Ovary (tissue), 10 donors: ENCODE data around the gene CYP19A1. TPM values are rescaled to one million over a fixed set of nuclear protein-coding genes. Genes with fewer than 3 reads are reported as not detected.

ENCODE experiments used
- DNase-seq, 5 donors: peaks; one replicate each; pipeline ENCODE4 v3.0.0-alpha.2; 2019 to 2020
- H3K27ac ChIP-seq, 2 donors: fragments of 200-600 bp; one replicate each; pipeline versions ENCODE4 v1.5.1 to v1.8.0; 2019 to 2022
- H3K27me3 ChIP-seq: fragments of 200-600 bp; one replicate; pipeline ENCODE4 v1.8.0; 2022
- H3K36me3 ChIP-seq: fragments of 200-600 bp; sonication (generic); one replicate; pipeline ENCODE4 v1.5.1; 2019
- H3K4me1 ChIP-seq: one replicate; pipeline ENCODE4 v1.8.1; 2013; ENCODE audit warnings: mild to moderate bottlenecking, moderate library complexity; ENCODE audit not compliant: insufficient read depth
- H3K4me3 ChIP-seq: fragments of 200-600 bp; sonication (generic); one replicate; pipeline ENCODE4 v1.5.1; 2017
- H3K9me3 ChIP-seq, 2 donors: fragments of 200-600 bp in 1 of 2; sonication (generic) in 1 of 2; one replicate each; pipeline versions ENCODE4 v1.5.1 to v1.8.1; 2013 to 2019; ENCODE audit warnings: mild to moderate bottlenecking in 1 of 2, moderate library complexity in 1 of 2
- CTCF ChIP-seq, 3 donors: fragments of 450-650 bp in 2 of 3; fragments of 200-600 bp in 1 of 3; IDR thresholded peaks; one replicate each; pipeline versions ENCODE4 v1.5.1 to v1.8.0; 2016 to 2022; ENCODE audit warnings: antibody characterized with exemption in 3 of 3, mild to moderate bottlenecking in 1 of 3
- EP300 ChIP-seq: sonication (generic); formaldehyde crosslinking; IDR thresholded peaks from one replicate; pipeline ENCODE4 v1.6.1; 2017; ENCODE audit warnings: antibody characterized with exemption
- POLR2A ChIP-seq: fragments of 450-650 bp; IDR thresholded peaks from one replicate; pipeline ENCODE4 v1.6.1; 2017; ENCODE audit warnings: antibody characterized with exemption, mild to moderate bottlenecking, moderate library complexity
- WGBS, 3 donors: extraction: QIAGEN DNeasy Blood & Tissue Kit in 1 of 3; methylation state at CpG; one replicate each; pipeline versions ENCODE4 v1.1.5 to v1.1.7; 2013 to 2017; 5-methylcytosine and 5-hydroxymethylcytosine counted together
- intact Hi-C, 4 donors: fragments of 100-400 bp; cut with DNase I; formaldehyde crosslinking; loops; one replicate each; pipeline versions ENCODE4 v1.11.0 to v1.15.1; 2022 to 2023
- long read RNA-seq, 3 donors: library from polyadenylated mRNA in 2 of 3; unstranded in 2 of 3; transcript quantifications; one replicate each; pipeline ENCODE4 v2.0.0 and lab custom pipeline, GENCODE V29; 2021 to 2026
- polyA plus RNA-seq, 2 donors: library from polyadenylated mRNA; stranded (reverse); fragments of 200-250 nt in 1 of 2; fragments of 350-450 nt in 1 of 2; fragmentation: Illumina TruSeq in 1 of 2; extraction: RNeasy Lipid Tissue Mini Kit (QIAGEN cat#74804) in 1 of 2; gene quantifications; one replicate each; pipeline ENCODE4 v1.2.3, GENCODE V29; 2013 to 2014
- total RNA-seq, 7 donors: library from RNA; depleted of rRNA in 2 of 7; stranded (reverse); fragments of >200 nt in 2 of 7; fragmentation: NEBNext Ultra II Directional in 3 of 7; extraction: Animal tissue kit (Norgen Biotek cat#: 25700) in 3 of 7; gene quantifications; one replicate each; pipeline versions ENCODE4 v1.1.0 to v1.2.4, GENCODE V29; 2016 to 2023
- donor health status: DM: no; HTN: no; CAD: no; lungs with moderate emphysema.
- donor health status: DM: no; HTN: no; CAD: no.
- donor health status: Bipolar disorder and iron deficiency.
- donor health status: DM: yes; HTN: yes; CAD: no.
- donor health status: DM: no; HTN: no; CAD: no.
- donor health status: DM: yes; HTN: yes; CAD: no.

The CYP19A1 gene
- total RNA-seq (100 to 1,000 TPM in 1 of 7 donors, 10 to 100 TPM in 1, 1 to 10 TPM in 3, under 1 TPM in 2; 0.81 to 126 (median 1.3) TPM), polyA plus RNA-seq (1,000 to 10,000 TPM in 1 of 2 donors, 1 to 10 TPM in 1; 1.4 to 1,570 TPM)
- long read RNA-seq, donor 1 = 0 reads
- long read RNA-seq, donor 2, partial matches to known transcripts = 0 of 2 reads
- long read RNA-seq, donor 2, other reads (novel, unspliced or antisense) = 0 of 2 reads
- long read RNA-seq, donor 3 = 0 reads

DNA sequence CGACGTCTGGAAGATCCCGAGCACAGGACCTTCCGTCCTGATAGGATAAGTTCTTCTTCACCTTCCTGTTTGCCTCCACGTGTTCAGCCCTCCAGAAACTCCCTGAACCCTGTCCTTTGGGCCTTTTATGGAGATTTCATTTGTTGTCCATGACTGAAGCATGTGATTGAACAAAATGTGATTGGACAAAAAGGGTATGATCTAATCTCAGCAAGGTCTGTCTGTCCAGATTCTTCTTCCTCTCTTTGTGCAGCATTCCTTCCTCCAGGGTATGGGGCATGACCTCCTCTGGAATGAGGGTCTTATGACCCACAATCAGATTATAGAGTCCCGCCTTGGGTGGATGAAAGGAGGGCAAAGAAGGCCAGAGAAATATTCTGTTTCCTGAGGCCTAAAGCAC is at the start of gene CYP19A1:
Gene CYP19A1, minus strand, starts transcription at position 101 of the 400 bp plus-strand sequence. CDS start 95,684 bp downstream, outside the sequence.
- 93 to 95% (median 94%) methylated on average over 6 of the region's 6 CpGs for WGBS, 3 donors
- no peak within 1 kb of the TSS for H3K27ac ChIP-seq

GRCh38 chr15:51387699-51388041 is 49.3 kb upstream of the CYP19A1 start:
- intact Hi-C loops = loop anchor here in 1 of 4 donors (10.0 kb wide), 2 partner anchors 103 to 223 kb away; no protein-coding TSS in a partner anchor
- 92 to 97% (median 92%) methylated on average over 3 of the region's 3 CpGs for WGBS, 3 donors

More for the DNA sequence above, at the start of gene CYP19A1:
- Histone ChIP-seq H3K27me3 (no peaks in the 10 kb centered on the region), H3K9me3 (no peaks in the 10 kb centered on the region), H3K4me1 (peaks cover 3% of the 10 kb centered on the region), H3K4me3 (no peak within 1 kb of the TSS), H3K36me3 (no peaks in the 10 kb centered on the region)
- DNase-seq = no peak
- TF ChIP-seq POLR2A (no peak), EP300 (no peak)
- intact Hi-C loops = no loop called here

DNA sequence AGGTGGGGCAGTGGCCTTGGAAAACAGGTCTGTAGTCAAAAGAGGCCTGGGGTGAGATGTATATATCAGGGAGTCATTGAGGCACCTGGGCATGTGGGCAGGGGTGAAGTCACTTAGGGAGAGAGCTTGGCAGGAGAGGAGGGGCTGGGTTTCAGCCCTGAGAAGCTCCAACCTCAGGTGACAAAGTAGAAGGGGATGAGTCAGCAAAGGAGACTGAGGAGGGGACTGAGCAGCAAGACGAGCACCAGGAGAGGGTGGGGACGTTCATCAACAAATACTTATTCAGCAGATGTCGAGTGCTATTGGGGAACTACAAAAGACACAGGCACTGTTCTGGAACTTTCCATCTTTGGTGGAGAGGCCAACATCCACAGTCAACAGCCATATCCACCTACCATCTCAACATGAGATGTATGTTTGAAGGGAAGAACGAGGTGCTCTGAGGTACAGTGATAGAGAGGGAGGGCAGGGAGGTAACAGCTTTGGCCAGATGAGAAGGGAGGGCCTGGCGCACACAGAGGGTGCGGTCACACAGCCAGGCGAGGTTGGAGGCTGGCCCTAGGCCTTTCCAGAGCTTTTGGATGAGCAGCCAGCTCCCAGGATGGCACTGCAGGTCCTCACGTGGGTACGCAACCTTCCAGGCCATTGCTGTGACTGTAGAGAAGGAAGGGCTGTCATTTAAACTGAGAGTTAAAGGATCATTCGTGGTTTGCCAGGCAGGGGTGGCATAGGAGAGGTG is 48.7 kb upstream of the CYP19A1 start:
- H3K4me1 ChIP-seq = peaks cover 6% of the 10 kb centered on the region
- H3K36me3 ChIP-seq = no peaks in the 10 kb centered on the region
- intact Hi-C loops = loop anchor here in 1 of 4 donors (10.0 kb wide), 2 partner anchors 102 to 222 kb away; no protein-coding TSS in a partner anchor
- DNase-seq = no peak
- H3K27me3 ChIP-seq = no peaks in the 10 kb centered on the region
- H3K4me3 ChIP-seq = no peak overlapping the region
- 85 to 88% (median 86%) methylated on average over 10 of the region's 10 CpGs for WGBS, 3 donors
- no peaks in the 10 kb centered on the region for H3K9me3 ChIP-seq
- H3K27ac ChIP-seq = no peak overlapping the region
- TF ChIP-seq EP300 (no peak), CTCF (IDR thresholded peaks at IDR 0.05) (no peak), POLR2A (no peak)

More at GRCh38 chr15:51387699-51388041, 49.3 kb upstream of the CYP19A1 start:
- H3K27me3 ChIP-seq = no peaks in the 10 kb centered on the region
- H3K4me1 ChIP-seq = peaks cover 6% of the 10 kb centered on the region
- TF ChIP-seq POLR2A (no peak), EP300 (no peak), CTCF (IDR thresholded peaks at IDR 0.05) (no peak)
- H3K36me3 ChIP-seq = no peaks in the 10 kb centered on the region
- no peaks in the 10 kb centered on the region for H3K9me3 ChIP-seq
- no peak overlapping the region for H3K4me3 ChIP-seq
- no peak overlapping the region for H3K27ac ChIP-seq
- no peak for DNase-seq

DNA sequence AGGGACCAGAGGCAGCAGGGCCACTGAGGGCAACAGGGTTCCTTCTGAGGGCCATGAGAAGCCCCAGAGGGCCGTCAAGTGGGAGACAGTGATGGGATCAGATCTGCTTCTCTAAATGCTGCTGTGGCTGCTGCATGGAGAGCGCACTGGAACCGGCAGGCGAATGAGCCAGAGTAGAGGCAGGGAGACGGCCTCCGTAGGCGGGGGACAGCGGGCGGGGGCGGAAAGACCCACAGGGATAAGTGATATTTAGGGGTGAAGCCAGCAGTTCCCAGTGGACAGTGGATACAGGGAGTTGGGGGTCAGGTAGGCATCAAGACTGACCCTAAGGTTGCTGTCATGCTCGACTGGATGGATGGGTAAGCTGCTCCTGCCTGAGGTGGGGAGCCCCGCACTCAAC is 48.1 kb upstream of the CYP19A1 start:
- no peaks in the 10 kb centered on the region for H3K36me3 ChIP-seq
- intact Hi-C loops = loop anchor here in 1 of 4 donors (10.0 kb wide), 2 partner anchors 102 to 222 kb away; no protein-coding TSS in a partner anchor
- WGBS, 3 donors = 94 to 96% (median 94%) methylated on average over 12 of the region's 12 CpGs
- no peak overlapping the region for H3K27ac ChIP-seq
- peaks cover 6% of the 10 kb centered on the region for H3K4me1 ChIP-seq
- H3K9me3 ChIP-seq = no peaks in the 10 kb centered on the region
- no peaks in the 10 kb centered on the region for H3K27me3 ChIP-seq
- no peak for DNase-seq
- no peak overlapping the region for H3K4me3 ChIP-seq
- no peak for TF ChIP-seq POLR2A
- TF ChIP-seq EP300 = no peak

DNA sequence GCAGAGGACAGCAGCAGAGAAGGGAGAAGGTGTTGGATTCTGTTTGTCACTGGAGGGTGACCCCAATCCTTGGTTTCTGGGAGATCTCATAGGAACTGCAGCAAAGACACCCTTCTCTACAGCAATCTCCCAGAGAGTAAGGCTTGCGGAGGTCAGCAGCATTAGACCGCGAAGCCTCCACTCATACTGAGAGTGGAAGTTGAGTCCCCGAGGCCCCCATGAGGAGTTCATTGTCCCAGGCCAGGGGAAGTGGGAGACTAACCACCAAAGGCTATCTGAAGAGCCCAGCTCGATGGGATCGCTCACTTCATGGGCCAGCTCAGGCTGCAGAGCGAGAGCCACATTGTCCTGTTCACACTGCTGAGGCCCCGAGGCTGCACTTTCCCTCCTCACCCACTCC is 47.6 kb upstream of the CYP19A1 start:
- H3K27me3 ChIP-seq = no peaks in the 10 kb centered on the region
- H3K4me1 ChIP-seq = peaks cover 6% of the 10 kb centered on the region
- no peak overlapping the region for H3K27ac ChIP-seq
- TF ChIP-seq CTCF (IDR thresholded peaks at IDR 0.05) (no peak), EP300 (no peak), POLR2A (no peak)
- H3K4me3 ChIP-seq = no peak overlapping the region
- intact Hi-C loops = loop anchor here in 1 of 4 donors (10.0 kb wide), 2 partner anchors 101 to 221 kb away; no protein-coding TSS in a partner anchor
- H3K36me3 ChIP-seq = no peaks in the 10 kb centered on the region
- WGBS, 3 donors = 91 to 96% (median 93%) methylated on average over 8 of the region's 8 CpGs
- DNase-seq = no peak
- no peaks in the 10 kb centered on the region for H3K9me3 ChIP-seq
